ENCODE data around the gene BCL2.
A peak's percentile ranks its signal among the peaks of the same experiment; 100 is the strongest.

Gene BCL2

GRCh38 chr18:63082366-63083019, 237.1 kb downstream of the BCL2 start:
- DNase-seq, result no peak

DNA sequence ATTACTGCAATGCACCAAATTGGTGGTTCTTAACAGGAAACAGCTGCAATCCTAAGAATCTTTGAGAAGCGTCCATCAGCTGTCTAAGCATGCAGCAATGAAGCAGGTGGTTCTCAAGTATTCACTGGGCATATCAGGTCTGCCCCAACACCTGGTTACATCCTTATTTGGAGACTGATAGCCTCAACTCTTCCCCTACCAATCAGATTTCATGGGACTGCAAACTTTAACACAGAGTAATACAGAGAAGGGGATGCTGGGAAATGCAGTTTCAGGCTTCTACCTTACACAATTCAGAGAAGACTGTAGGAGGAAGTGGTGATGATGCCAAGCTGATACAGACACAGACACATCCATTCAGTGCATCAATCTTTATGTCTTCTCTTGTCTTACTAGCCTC, 240.5 kb downstream of the BCL2 start:
- DNase-seq, result no peak

DNA sequence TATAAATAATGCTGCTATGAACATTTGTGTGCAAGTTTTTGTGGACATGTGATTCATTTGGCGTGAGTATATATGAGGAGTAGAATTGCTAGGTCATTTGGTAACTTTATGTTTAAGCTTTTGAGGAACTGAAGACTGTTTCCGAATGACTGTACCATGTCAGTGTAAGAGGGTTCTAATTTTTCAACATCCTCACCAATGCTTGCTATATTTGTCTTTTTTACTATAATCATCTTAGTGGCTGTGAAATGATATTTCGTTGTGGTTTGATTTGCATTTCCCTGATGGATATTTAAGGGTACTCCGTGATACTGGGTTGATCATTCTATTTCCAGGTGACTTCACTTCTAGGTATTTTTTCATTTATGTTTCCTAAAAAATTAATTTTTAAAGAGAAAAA, 241.1 kb downstream of the BCL2 start:
- no peak for DNase-seq

GRCh38 chr18:63074981-63075404, 244.6 kb downstream of the BCL2 start:
- peak; percentile 53 for DNase-seq

DNA sequence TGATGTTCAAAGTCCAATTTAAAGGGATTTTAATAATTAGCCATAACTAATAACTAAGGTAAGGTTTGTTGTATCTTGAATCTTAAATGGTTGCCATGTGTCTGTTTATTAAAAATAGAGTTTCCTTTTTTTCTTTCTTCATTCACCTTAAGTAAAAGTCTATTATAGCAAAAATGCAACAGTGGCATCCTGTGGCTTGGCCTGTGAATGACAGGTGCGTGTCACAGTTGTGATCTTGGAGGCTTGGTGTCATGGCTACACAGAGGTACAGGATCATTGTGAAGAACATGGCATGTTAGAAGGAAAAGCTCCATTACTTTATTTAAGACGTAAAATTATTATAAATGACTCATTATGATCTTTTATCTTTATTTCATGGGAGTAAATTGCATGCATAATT, 246.1 kb downstream of the BCL2 start:
- DNase-seq, result no peak
